ENCODE data around the gene TTC39B. TPM values are rescaled to one million over a fixed set of nuclear protein-coding genes. Genes with fewer than 3 reads are reported as not detected.

TTC39B gene
- total RNA-seq, 2 donors from 2014 or later = 27.2 to 32.2 TPM

- intact Hi-C loops (cut with DNase I) = no loop called here
- Histone ChIP-seq H3K27ac (no peak overlapping the region), H3K4me1 (no peaks in the 10 kb centered on the region), H3K27me3 (no peaks in the 10 kb centered on the region), H3K4me3 (no peak overlapping the region), H3K9me3 (no peaks in the 10 kb centered on the region), H3K36me3 (no peaks in the 10 kb centered on the region), H3K9ac (ENCODE audit: low read depth in 2 of 2, low read length in 2 of 2) (no peak overlapping the region)
- DNase-seq = no peak
- TF ChIP-seq CTCF (IDR thresholded peaks at IDR 0.05) = no peak
Observed at GRCh38 chr9:15220658-15221318, 86.2 kb downstream of the TTC39B start.

- H3K27ac ChIP-seq = no peak overlapping the region
- no peaks in the 10 kb centered on the region for H3K4me1 ChIP-seq
- H3K9ac ChIP-seq (ENCODE audit: low read depth in 2 of 2, low read length in 2 of 2) = no peak overlapping the region
- no peak for DNase-seq
- no peak overlapping the region for H3K4me3 ChIP-seq
- no peaks in the 10 kb centered on the region for H3K9me3 ChIP-seq
- TF ChIP-seq CTCF (IDR thresholded peaks at IDR 0.05) = no peak
- H3K36me3 ChIP-seq = no peaks in the 10 kb centered on the region
- intact Hi-C loops (cut with DNase I) = no loop called here
- H3K27me3 ChIP-seq = no peaks in the 10 kb centered on the region
Observed at GRCh38 chr9:15219546-15219945, 87.5 kb downstream of the TTC39B start.

GRCh38 chr9:15218994-15219393 lies 88.0 kb downstream of the TTC39B start:
- TF ChIP-seq CTCF (IDR thresholded peaks at IDR 0.05) = no peak
- intact Hi-C loops (cut with DNase I) = no loop called here
- no peak overlapping the region for H3K9ac ChIP-seq (ENCODE audit: low read depth in 2 of 2, low read length in 2 of 2)
- no peaks in the 10 kb centered on the region for H3K27me3 ChIP-seq
- peak overlapping the region; percentile 38 for H3K27ac ChIP-seq
- no peak for DNase-seq
- no peaks in the 10 kb centered on the region for H3K4me1 ChIP-seq
- no peak overlapping the region for H3K4me3 ChIP-seq
- no peaks in the 10 kb centered on the region for H3K9me3 ChIP-seq
- no peaks in the 10 kb centered on the region for H3K36me3 ChIP-seq

- no peak for DNase-seq
- no peaks in the 10 kb centered on the region for H3K9me3 ChIP-seq
- no peak for TF ChIP-seq CTCF (IDR thresholded peaks at IDR 0.05)
- no peaks in the 10 kb centered on the region for H3K36me3 ChIP-seq
- H3K4me1 ChIP-seq = no peaks in the 10 kb centered on the region
- intact Hi-C loops (cut with DNase I) = loop anchor here (5.0 kb wide), 2 partner anchors 94 to 204 kb away; partner anchors contain the start of gene TTC39B
- H3K27me3 ChIP-seq = no peaks in the 10 kb centered on the region
- H3K4me3 ChIP-seq = no peak overlapping the region
- no peak overlapping the region for H3K9ac ChIP-seq (ENCODE audit: low read depth in 2 of 2, low read length in 2 of 2)
- no peak overlapping the region for H3K27ac ChIP-seq
Observed at GRCh38 chr9:15213249-15213648, 93.8 kb downstream of the TTC39B start.

GRCh38 chr9:15211815-15212495 lies 95.1 kb downstream of the TTC39B start:
- TF ChIP-seq CTCF (IDR thresholded peaks at IDR 0.05) = no peak
- H3K9me3 ChIP-seq = no peaks in the 10 kb centered on the region
- no peak overlapping the region for H3K4me3 ChIP-seq
- no peaks in the 10 kb centered on the region for H3K27me3 ChIP-seq
- H3K27ac ChIP-seq = no peak overlapping the region
- H3K36me3 ChIP-seq = no peaks in the 10 kb centered on the region
- H3K9ac ChIP-seq (ENCODE audit: low read depth in 2 of 2, low read length in 2 of 2) = no peak overlapping the region
- no peak for DNase-seq
- intact Hi-C loops (cut with DNase I) = loop anchor here (5.0 kb wide), 2 partner anchors 95 to 205 kb away; partner anchors contain the start of gene TTC39B
- no peaks in the 10 kb centered on the region for H3K4me1 ChIP-seq
